Astrocyte of the spinal cord (primary cell): ENCODE measurements around the gene DLG5.
A peak's percentile ranks its signal among the peaks of the same experiment; 100 is the strongest.

ENCODE experiments used
- DNase-seq: peaks from one replicate; pipeline ENCODE4 v3.0.0; 2011; ENCODE audit warnings: low read depth, low spot score
- H3K4me3 ChIP-seq: 2 replicates; pipeline ENCODE4 v1.5.1; 2011; ENCODE audit warnings: low read depth, mild to moderate bottlenecking, low read length, moderate library complexity
- in situ Hi-C: cut with HindIII; loops from 2 replicates; pipeline ENCODE4 v1.10.0; 2017; ENCODE audit warnings: low sequenced_read_pairs
- TF ChIP-seq, protein P1 (sequence below): IDR thresholded peaks from 2 replicates; pipeline ENCODE4 v1.5.1; 2012; ENCODE audit warnings: low read depth, mild to moderate bottlenecking, low read length, inconsistent platforms

DLG5 gene

DNA sequence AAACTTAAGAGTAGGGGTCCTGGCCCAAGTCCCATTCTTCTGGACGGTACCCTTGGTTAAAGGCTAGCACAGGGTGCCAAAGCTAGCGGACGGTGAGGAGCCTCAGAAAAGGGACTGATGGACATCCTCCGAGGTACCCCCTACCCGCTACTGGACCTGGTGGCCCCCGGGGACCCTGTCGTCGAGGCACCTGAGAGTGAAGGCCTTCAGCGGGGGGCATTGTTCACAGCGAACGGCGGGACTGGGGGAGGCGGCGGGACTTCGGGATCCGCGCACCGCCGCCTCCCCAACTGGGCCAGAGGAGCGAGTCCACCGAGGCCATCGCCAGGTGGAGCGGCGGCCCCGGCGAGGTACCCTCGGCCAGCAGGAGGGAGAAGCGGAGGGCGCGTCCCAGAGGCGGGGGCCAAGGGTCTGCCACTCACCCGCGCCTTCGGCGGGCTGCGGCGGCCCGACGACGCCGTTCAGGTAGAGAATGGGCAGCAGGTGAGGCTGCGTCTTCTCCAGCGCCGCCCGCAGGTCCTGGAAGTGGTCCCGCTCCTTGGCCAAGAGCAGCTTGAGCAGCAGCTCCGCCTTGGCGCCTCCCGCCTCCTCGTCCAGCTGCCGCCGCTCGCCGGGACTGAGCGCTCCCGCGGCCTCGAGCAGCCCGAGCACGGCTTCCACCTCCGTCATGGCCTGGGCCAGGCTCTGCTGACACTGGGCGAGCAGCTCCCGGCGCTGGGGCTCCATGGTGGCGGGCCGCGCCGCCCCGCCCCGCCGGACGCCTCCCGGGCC is 575 bp downstream of the DLG5 start:
- TF ChIP-seq, protein P1, sequence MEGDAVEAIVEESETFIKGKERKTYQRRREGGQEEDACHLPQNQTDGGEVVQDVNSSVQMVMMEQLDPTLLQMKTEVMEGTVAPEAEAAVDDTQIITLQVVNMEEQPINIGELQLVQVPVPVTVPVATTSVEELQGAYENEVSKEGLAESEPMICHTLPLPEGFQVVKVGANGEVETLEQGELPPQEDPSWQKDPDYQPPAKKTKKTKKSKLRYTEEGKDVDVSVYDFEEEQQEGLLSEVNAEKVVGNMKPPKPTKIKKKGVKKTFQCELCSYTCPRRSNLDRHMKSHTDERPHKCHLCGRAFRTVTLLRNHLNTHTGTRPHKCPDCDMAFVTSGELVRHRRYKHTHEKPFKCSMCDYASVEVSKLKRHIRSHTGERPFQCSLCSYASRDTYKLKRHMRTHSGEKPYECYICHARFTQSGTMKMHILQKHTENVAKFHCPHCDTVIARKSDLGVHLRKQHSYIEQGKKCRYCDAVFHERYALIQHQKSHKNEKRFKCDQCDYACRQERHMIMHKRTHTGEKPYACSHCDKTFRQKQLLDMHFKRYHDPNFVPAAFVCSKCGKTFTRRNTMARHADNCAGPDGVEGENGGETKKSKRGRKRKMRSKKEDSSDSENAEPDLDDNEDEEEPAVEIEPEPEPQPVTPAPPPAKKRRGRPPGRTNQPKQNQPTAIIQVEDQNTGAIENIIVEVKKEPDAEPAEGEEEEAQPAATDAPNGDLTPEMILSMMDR, result peak; percentile 1
- in situ Hi-C loops, result no loop called here
- DNase-seq, result peak; percentile 22
- H3K4me3 ChIP-seq, result peak overlapping the region; percentile 69

DNA sequence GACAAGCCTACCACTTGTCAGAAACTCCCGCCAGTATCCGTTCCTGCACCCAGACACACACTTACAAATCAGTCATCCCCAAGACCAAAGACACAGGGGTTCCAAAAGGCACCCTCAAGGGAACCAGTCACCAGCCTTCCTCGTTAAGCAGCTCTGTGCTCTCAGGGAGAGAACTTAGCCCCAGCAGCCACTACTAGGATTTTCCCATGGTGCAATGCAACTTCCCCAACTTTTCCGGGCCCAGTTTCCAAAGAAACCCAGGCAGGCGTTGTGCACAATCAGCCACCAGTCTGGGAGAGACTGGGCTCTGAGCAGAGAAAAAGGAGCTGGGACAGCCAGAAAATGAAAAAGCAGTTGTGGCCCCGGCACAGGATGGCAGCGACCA is 1.2 kb downstream of the DLG5 start:
- in situ Hi-C loops, result no loop called here
- TF ChIP-seq, protein P1, result no peak
- peak; percentile 29 for DNase-seq
- H3K4me3 ChIP-seq, result peak overlapping the region; percentile 69

DNA sequence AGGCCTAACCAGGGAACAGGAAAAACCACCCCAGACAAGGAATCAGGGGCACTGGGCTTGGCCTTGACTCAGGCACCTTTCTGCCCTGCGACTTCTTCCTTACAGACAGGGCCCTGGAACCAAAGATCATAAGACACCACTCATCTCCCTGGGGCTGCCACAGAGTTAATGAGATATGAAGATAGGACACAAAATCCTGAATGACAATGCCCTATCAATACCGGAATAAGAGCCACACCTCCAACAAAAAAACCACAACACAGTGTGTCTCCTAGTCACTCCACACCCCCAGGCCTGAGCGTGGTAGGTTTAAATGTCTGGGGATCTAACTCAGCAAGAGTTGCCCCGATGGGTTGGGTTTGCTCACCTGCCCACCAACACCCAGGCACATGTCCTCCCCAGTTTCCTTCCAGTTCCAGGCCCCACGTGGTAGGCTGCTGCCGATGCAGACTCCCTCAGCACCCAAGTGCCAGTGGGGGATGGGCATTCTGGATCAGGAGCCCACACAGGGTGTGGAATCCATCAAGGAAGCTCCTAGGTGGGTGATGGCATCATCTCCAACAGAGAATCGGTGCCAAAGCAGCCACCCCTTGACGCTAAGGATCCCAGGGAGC is 3.9 kb downstream of the DLG5 start:
- in situ Hi-C loops, result no loop called here
- DNase-seq, result no peak
- no peak overlapping the region for H3K4me3 ChIP-seq
- TF ChIP-seq, protein P1, result no peak

DNA sequence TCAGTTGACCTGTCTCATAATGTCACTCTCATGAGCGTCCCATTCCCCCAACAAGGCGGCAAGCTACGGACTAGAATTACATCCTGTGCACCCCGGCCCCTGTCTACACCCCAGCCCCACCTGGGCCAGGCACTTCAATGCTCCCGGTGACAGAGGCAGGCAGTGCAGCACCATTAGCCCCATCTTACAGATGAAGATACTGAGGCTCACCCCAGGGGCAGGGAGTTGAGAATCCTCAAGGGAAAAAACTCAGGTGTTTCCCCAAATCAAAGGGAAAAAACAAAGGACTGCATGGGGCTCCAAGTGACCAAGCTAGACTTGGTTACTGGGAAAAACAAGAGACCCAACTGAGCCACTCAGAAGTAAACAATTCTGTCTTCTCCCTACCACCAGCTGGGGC is 4.5 kb downstream of the DLG5 start:
- TF ChIP-seq, protein P1, result no peak
- no peak overlapping the region for H3K4me3 ChIP-seq
- no peak for DNase-seq
- in situ Hi-C loops, result no loop called here

DNA sequence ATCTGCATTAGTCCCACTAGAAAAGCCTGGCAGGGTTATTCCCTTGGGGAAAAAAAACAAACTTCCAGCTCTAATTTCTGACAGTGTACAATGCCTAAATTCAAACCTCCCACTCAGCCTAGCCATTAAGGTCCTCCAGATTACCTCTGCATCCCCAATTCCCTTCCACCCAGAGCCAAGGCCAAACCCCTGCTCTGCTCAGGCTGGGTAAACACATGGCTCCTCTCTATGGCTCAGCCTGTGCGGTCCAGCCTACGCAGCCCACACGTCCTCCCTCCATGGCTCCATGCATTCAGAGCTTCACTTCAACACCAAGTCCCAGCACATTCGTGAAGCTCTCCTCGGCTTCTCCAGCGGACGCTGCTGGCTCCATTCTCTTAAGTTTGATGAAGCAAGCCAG is 5.2 kb downstream of the DLG5 start:
- in situ Hi-C loops, result no loop called here
- DNase-seq, result no peak
- H3K4me3 ChIP-seq, result no peak overlapping the region
- TF ChIP-seq, protein P1, result no peak

DNA sequence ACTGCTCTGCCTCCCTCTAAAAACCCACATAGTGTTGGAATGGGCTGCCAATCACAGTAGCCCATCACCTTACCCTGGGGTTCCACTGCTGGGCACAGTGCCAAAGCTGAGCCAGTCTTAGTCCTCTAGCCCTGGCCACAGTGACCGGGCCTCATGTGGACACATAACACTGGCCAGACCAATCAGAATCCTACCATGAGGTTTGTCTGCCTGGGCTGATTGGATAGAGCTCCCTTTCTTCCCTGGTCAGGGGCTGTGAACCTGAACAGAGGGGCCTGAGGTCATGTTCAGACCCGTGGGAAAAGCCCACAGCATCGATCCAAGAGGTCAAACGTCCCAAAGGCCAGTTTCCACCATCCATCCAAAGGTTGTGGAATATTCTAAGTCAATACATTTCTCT is 6.1 kb downstream of the DLG5 start:
- TF ChIP-seq, protein P1, result no peak

More for the DNA sequence above, 6.1 kb downstream of the DLG5 start:
- DNase-seq, result no peak
- in situ Hi-C loops, result no loop called here
- no peak overlapping the region for H3K4me3 ChIP-seq
